Hepatocyte (in vitro differentiated cells): ENCODE results near the gene NID1. TPM values are rescaled to one million over a fixed set of nuclear protein-coding genes. Genes with fewer than 3 reads are reported as not detected.

Source experiments
- DNase-seq: peaks from one replicate; pipeline ENCODE4 v3.0.0-alpha.2; 2016; ENCODE audit warnings: low spot score
- H2AFZ ChIP-seq: fragments of 200-600 bp; sonication (generic); 2 replicates; pipeline ENCODE4 v1.6.0; 2016; ENCODE audit warnings: antibody characterized with exemption, mild to moderate bottlenecking
- H3K27ac ChIP-seq: fragments of 200-600 bp; sonication (generic); 2 replicates; pipeline ENCODE4 v1.5.1; 2016; ENCODE audit warnings: mild to moderate bottlenecking
- H3K27me3 ChIP-seq: fragments of 200-600 bp; sonication (generic); 2 replicates; pipeline ENCODE4 v1.6.1; 2016
- H3K36me3 ChIP-seq: fragments of 200-600 bp; sonication (generic); replicated peaks from 2 replicates; pipeline ENCODE4 v1.5.1; 2016; ENCODE audit warnings: low read depth; ENCODE audit not compliant: insufficient read depth
- H3K4me1 ChIP-seq: fragments of 200-600 bp; sonication (generic); 2 replicates; pipeline ENCODE4 v1.5.1; 2016; ENCODE audit warnings: mild to moderate bottlenecking, moderate library complexity; ENCODE audit not compliant: insufficient read depth
- H3K4me2 ChIP-seq: fragments of 200-600 bp; sonication (generic); 2 replicates; pipeline ENCODE4 v1.6.0; 2016
- H3K4me3 ChIP-seq: fragments of 200-600 bp; sonication (generic); 2 replicates; pipeline ENCODE4 v1.5.1; 2016; ENCODE audit warnings: mild to moderate bottlenecking
- H3K79me2 ChIP-seq: fragments of 200-600 bp; sonication (generic); 2 replicates; pipeline ENCODE4 v1.6.0; 2017; ENCODE audit warnings: mild to moderate bottlenecking
- H3K9me2 ChIP-seq: fragments of 200-600 bp; sonication (generic); replicated peaks from 2 replicates; pipeline ENCODE4 v1.6.0; 2017; ENCODE audit warnings: mild to moderate bottlenecking; ENCODE audit not compliant: insufficient read depth
- H3K9me3 ChIP-seq: fragments of 200-600 bp; sonication (generic); 2 replicates; pipeline ENCODE4 v1.5.1; 2016; ENCODE audit warnings: low read depth, mild to moderate bottlenecking
- H4K20me1 ChIP-seq: fragments of 200-600 bp; sonication (generic); 2 replicates; pipeline ENCODE4 v1.6.0; 2016; ENCODE audit warnings: mild to moderate bottlenecking; ENCODE audit not compliant: insufficient read depth, poor library complexity, severe bottlenecking
- CTCF ChIP-seq: fragments of 200-600 bp; sonication (generic); IDR thresholded peaks from 2 replicates; pipeline ENCODE4 v1.5.1; 2016; ENCODE audit warnings: antibody characterized with exemption, mild to moderate bottlenecking; ENCODE audit not compliant: poor library complexity
- EZH2 ChIP-seq: fragments of 200-600 bp; sonication (generic); IDR thresholded peaks from 2 replicates; pipeline ENCODE4 v1.6.1; 2016; ENCODE audit warnings: antibody characterized with exemption, mild to moderate bottlenecking, borderline replicate concordance
- EZH2phosphoT487 ChIP-seq: fragments of 200-600 bp; sonication (generic); IDR thresholded peaks from one replicate; pipeline ENCODE4 v1.6.1; 2018; ENCODE audit warnings: antibody characterized with exemption, mild to moderate bottlenecking, low read depth, moderate library complexity; ENCODE audit not compliant: unreplicated experiment, severe bottlenecking
- WGBS: methylation state at CpG from one replicate; pipeline ENCODE4 v1.1.6; 2016; ENCODE audit warnings: low lambda C conversion rate; ENCODE audit errors: missing lambda C conversion rate; 5-methylcytosine and 5-hydroxymethylcytosine counted together
- polyA plus RNA-seq: library from polyadenylated mRNA; unstranded; fragments of >200 nt; fragmentation: Nextera tagmentation; extraction: Ambion mirVana; gene quantifications from 2 replicates; pipeline ENCODE4 v1.2.1, GENCODE V29; 2016
- total RNA-seq: library from RNA; depleted of rRNA; stranded (reverse); fragments of >200 nt; gene quantifications from 2 replicates; pipeline ENCODE4 v1.2.3, GENCODE V29; 2014

NID1 gene
- total and polyA plus RNA-seq, 2 experiments from 2014 or later = 53.8 to 72.8 TPM

GRCh38 chr1:236082526-236082925, 17.6 kb upstream of the NID1 start:
- no peaks in the 10 kb centered on the region for H3K79me2 ChIP-seq
- peak overlapping the region; percentile 63 for H3K27ac ChIP-seq
- WGBS = 91% methylated on average over 4 of the region's 4 CpGs
- H3K4me3 ChIP-seq = no peak overlapping the region
- no peaks in the 10 kb centered on the region for H3K9me3 ChIP-seq
- H3K4me2 ChIP-seq = peak overlapping the region; percentile 64
- no peaks in the 10 kb centered on the region for H3K27me3 ChIP-seq
- H4K20me1 ChIP-seq = no peaks in the 10 kb centered on the region
- no peak overlapping the region for H2AFZ ChIP-seq
- no peaks in the 10 kb centered on the region for H3K36me3 ChIP-seq
- no peaks in the 10 kb centered on the region for H3K9me2 ChIP-seq
- TF ChIP-seq EZH2 = no peak
- no peak for TF ChIP-seq EZH2phosphoT487
- no peak for TF ChIP-seq CTCF
- DNase-seq = no peak
- peaks cover 16% of the 10 kb centered on the region for H3K4me1 ChIP-seq

GRCh38 chr1:236081546-236082227, 16.8 kb upstream of the NID1 start:
- WGBS = 92% methylated on average over 10 of the region's 10 CpGs

GRCh38 chr1:236079703-236080102, 14.8 kb upstream of the NID1 start:
- DNase-seq = no peak
- H3K9me3 ChIP-seq = no peaks in the 10 kb centered on the region
- no peaks in the 10 kb centered on the region for H3K36me3 ChIP-seq
- peaks cover 16% of the 10 kb centered on the region for H3K4me1 ChIP-seq
- H3K27me3 ChIP-seq = no peaks in the 10 kb centered on the region
- no peak for TF ChIP-seq EZH2phosphoT487
- no peak for TF ChIP-seq EZH2
- no peak for TF ChIP-seq CTCF
- no peaks in the 10 kb centered on the region for H4K20me1 ChIP-seq
- no peak overlapping the region for H3K4me3 ChIP-seq
- no peak overlapping the region for H2AFZ ChIP-seq
- no peaks in the 10 kb centered on the region for H3K9me2 ChIP-seq
- WGBS = 77% methylated on average over 5 of the region's 5 CpGs
- no peaks in the 10 kb centered on the region for H3K79me2 ChIP-seq
- no peak overlapping the region for H3K4me2 ChIP-seq
- no peak overlapping the region for H3K27ac ChIP-seq

More at GRCh38 chr1:236081546-236082227, 16.8 kb upstream of the NID1 start:
- TF ChIP-seq EZH2phosphoT487 (no peak), CTCF (no peak), EZH2 (no peak)
- Histone ChIP-seq H3K79me2 (no peaks in the 10 kb centered on the region), H3K9me2 (no peaks in the 10 kb centered on the region), H3K4me3 (no peak overlapping the region), H4K20me1 (no peaks in the 10 kb centered on the region), H2AFZ (no peak overlapping the region), H3K4me2 (no peak overlapping the region), H3K9me3 (no peaks in the 10 kb centered on the region), H3K27me3 (no peaks in the 10 kb centered on the region), H3K4me1 (peaks cover 16% of the 10 kb centered on the region), H3K36me3 (no peaks in the 10 kb centered on the region), H3K27ac (no peak overlapping the region)
- no peak for DNase-seq
